Fibroblast of skin of left biceps (primary cell): ENCODE data around the gene ARL4A.
"Not testable (repeated sequence)": the region's sequence is repeated elsewhere in the genome, so short reads cannot be mapped to it uniquely, and the experiment has no call there.

ENCODE experiments used
- DNase-seq, 2 experiments: peaks; one replicate each; pipeline ENCODE4 v3.0.0-alpha.2; 2013; ENCODE audit warnings: low read depth in 2 of 2

The ARL4A gene

GRCh38 chr7:12670000-12670729, 17.3 kb upstream of the ARL4A start:
- DNase-seq, result peak in 1 of 2 experiments; percentile 13

GRCh38 chr7:12670743-12671520, 16.5 kb upstream of the ARL4A start:
- DNase-seq, result no peak

- not testable (repeated sequence) for DNase-seq
Measured at GRCh38 chr7:12673436-12673835, 14.0 kb upstream of the ARL4A start.

GRCh38 chr7:12674053-12674452, 13.4 kb upstream of the ARL4A start:
- no peak for DNase-seq

- no peak for DNase-seq
Measured at GRCh38 chr7:12674861-12675260, 12.6 kb upstream of the ARL4A start.

- no peak for DNase-seq
Measured at GRCh38 chr7:12683678-12684585, 3.5 kb upstream of the ARL4A start.

- DNase-seq, result no peak
Measured at GRCh38 chr7:12684733-12685132, 2.7 kb upstream of the ARL4A start.

- DNase-seq, result no peak
Measured at GRCh38 chr7:12685550-12685949, 1.9 kb upstream of the ARL4A start.

GRCh38 chr7:12686234-12686890, 1.1 kb upstream of the ARL4A start:
- DNase-seq, result peak; percentile 48 to 55

GRCh38 chr7:12687718-12688171, 312 bp downstream of the ARL4A start:
- DNase-seq, result no peak

- DNase-seq, result not testable (repeated sequence)
Measured at GRCh38 chr7:12688485-12689170, 1.2 kb downstream of the ARL4A start.

- no peak for DNase-seq
Measured at GRCh38 chr7:12689451-12689850, 2.0 kb downstream of the ARL4A start.

- DNase-seq, result no peak
Measured at GRCh38 chr7:12690041-12690878, 2.8 kb downstream of the ARL4A start.

- DNase-seq, result not testable (repeated sequence)
Measured at GRCh38 chr7:12691388-12691787, 4.0 kb downstream of the ARL4A start.

GRCh38 chr7:12692035-12692434, 4.6 kb downstream of the ARL4A start:
- no peak for DNase-seq

- no peak for DNase-seq
Measured at GRCh38 chr7:12692479-12693259, 5.2 kb downstream of the ARL4A start.

GRCh38 chr7:12694817-12695216, 7.4 kb downstream of the ARL4A start:
- DNase-seq, result no peak

- DNase-seq, result no peak
Measured at GRCh38 chr7:12695965-12696364, 8.5 kb downstream of the ARL4A start.

GRCh38 chr7:12699299-12699698, 11.9 kb downstream of the ARL4A start:
- DNase-seq, result no peak
